Measurements from ENCODE around the gene MYH3.
"Not testable (repeated sequence)": the region's sequence is repeated elsewhere in the genome, so short reads cannot be mapped to it uniquely, and the experiment has no call there.

MYH3 gene

DNA sequence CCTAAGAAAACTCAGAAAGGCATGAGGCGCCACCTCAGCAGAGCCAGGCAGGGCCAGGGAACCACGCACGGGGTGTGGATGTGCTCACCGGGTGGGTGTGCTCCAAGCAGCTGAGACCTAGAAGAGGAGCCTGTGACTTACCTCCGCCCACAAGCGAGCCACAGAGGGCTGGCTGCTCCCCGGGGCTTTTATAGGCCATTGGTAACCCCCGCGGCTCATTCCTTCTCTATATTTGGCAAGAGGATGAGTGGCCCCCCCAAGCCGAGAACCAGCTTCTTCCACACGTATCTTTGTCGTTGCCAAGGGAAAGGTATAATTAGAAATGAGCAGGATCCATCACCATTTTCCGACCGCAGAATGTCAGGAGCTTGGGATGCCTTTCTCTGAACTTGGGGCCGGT is at the start of gene MYH3:
MYH3 (minus strand) TSS at position 162 of the 400 bp plus-strand sequence. CDS start 2,245 bp downstream, outside the sequence.
- H3K4me3 ChIP-seq (ENCODE audit: low read length), result no peak within 1 kb of the TSS
- H3K9me3 ChIP-seq (ENCODE audit: control insufficient read depth, low read length), result no peaks in the 10 kb centered on the region
- H3K9ac ChIP-seq (ENCODE audit: low read length), result no peak within 1 kb of the TSS
- H3K36me3 ChIP-seq (ENCODE audit: control insufficient read depth, insufficient read depth, low read length), result no peaks in the 10 kb centered on the region
- H3K27me3 ChIP-seq (ENCODE audit: control insufficient read depth, insufficient read depth, low read length), result no peaks in the 10 kb centered on the region
- no peaks in the 10 kb centered on the region for H3K4me1 ChIP-seq (ENCODE audit: control insufficient read depth, insufficient read depth, low read length)

DNA sequence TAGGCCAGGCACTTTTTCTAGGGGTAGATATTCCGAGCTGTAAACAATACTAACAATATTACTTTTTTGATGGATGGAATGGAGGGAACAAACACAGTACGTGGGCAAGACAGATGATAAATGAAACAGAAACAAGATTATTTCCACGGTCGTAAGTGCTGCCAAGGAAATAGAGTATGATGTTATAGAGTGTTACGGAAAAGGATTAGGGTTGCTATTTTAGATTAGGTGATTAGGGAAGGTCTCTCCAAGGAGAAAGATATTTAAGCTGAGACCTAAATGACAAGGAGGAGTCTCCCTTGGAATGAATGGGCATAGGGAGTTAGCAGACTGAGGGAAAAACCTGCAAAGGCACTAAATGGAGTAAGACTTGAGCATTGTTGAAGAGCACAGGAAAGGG is 48.6 kb upstream of the MYH3 start:
- peaks cover 8% of the 10 kb centered on the region for H3K36me3 ChIP-seq (ENCODE audit: control insufficient read depth, insufficient read depth, low read length)
- H3K4me1 ChIP-seq (ENCODE audit: control insufficient read depth, insufficient read depth, low read length), result no peaks in the 10 kb centered on the region
- H3K9me3 ChIP-seq (ENCODE audit: control insufficient read depth, low read length), result no peaks in the 10 kb centered on the region
- no peaks in the 10 kb centered on the region for H3K27me3 ChIP-seq (ENCODE audit: control insufficient read depth, insufficient read depth, low read length)
- H3K9ac ChIP-seq (ENCODE audit: low read length), result no peak overlapping the region
- no peak overlapping the region for H3K4me3 ChIP-seq (ENCODE audit: low read length)

DNA sequence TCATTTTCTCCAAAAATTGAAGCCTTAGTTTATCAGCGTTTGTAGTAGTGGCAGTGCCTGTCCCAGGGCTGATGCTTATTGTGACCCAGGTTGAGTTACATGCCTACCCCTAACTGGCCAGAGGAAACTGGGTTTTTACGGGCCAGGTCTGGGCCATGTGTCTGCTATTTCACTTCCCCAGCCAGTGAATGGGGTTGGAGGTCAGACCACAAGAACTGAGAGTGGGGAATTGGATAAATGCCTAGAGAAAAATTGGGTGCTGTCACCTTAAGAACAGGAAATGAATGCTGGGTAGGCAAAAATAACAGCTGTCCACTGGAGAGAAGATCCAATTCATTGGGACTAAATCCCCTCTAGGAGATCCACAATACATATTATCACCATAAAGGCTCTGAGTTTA is 45.5 kb upstream of the MYH3 start:
- no peak overlapping the region for H3K4me3 ChIP-seq (ENCODE audit: low read length)
- H3K36me3 ChIP-seq (ENCODE audit: control insufficient read depth, insufficient read depth, low read length), result peaks cover 5% of the 10 kb centered on the region
- no peak overlapping the region for H3K9ac ChIP-seq (ENCODE audit: low read length)
- H3K27me3 ChIP-seq (ENCODE audit: control insufficient read depth, insufficient read depth, low read length), result no peaks in the 10 kb centered on the region
- no peaks in the 10 kb centered on the region for H3K9me3 ChIP-seq (ENCODE audit: control insufficient read depth, low read length)
- peaks cover 5% of the 10 kb centered on the region for H3K4me1 ChIP-seq (ENCODE audit: control insufficient read depth, insufficient read depth, low read length)

DNA sequence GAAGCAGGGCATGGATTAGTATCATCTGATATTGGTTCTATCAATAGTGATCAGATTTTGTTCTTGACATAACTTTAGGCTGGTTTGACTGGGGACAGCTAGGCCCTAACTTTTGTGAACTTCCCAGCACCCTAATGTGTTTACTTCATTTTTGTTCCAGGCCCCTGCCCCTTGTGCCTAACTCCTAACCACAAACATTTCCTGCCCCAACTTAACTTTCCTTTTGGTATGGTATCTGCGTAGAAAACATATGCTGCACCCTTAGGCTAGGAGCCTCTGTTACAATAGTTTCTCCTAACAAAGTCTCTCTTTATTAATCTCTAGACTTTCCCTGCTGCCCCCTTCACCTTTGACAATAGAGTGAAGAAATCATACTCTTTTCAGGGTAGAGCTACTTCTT is 42.7 kb upstream of the MYH3 start:
- H3K27me3 ChIP-seq (ENCODE audit: control insufficient read depth, insufficient read depth, low read length), result no peaks in the 10 kb centered on the region
- no peaks in the 10 kb centered on the region for H3K9me3 ChIP-seq (ENCODE audit: control insufficient read depth, low read length)
- H3K36me3 ChIP-seq (ENCODE audit: control insufficient read depth, insufficient read depth, low read length), result no peaks in the 10 kb centered on the region
- H3K9ac ChIP-seq (ENCODE audit: low read length), result no peak overlapping the region
- H3K4me1 ChIP-seq (ENCODE audit: control insufficient read depth, insufficient read depth, low read length), result peaks cover 13% of the 10 kb centered on the region
- no peak overlapping the region for H3K4me3 ChIP-seq (ENCODE audit: low read length)

DNA sequence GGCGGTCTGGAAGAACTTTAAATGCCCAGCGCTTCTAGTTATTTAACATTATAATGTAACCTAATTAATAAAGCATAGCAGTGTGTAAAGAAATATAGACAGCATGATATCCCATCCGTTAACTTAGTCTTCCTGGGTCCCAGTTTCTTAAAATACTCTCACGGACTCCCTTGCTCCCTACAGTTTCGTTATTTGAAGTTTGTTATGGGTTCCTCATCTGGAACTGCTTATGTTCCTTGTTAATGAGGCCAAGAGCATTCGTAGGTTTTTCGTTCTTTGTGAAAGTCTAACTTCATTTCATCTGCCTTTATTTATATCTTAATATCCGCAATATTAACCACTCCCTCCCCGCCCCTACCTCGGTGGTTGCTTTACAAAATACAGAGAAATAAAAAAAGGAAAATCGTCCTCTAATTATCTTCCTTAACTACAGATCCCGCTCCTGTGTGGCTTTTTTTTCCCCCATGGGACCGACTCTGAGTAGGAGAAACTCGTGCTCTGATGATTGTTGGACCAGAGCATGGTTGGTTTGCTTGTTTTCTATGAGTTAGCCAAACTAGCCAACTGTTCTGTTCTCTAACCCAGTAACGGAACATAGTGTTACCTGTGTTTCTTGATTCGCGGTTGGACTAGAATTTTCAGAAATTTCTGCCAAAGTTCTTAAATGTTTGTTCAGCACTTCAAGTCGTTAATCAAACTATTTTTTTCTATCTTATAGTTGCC is 41.1 kb upstream of the MYH3 start:
- peaks cover 13% of the 10 kb centered on the region for H3K4me1 ChIP-seq (ENCODE audit: control insufficient read depth, insufficient read depth, low read length)
- H3K36me3 ChIP-seq (ENCODE audit: control insufficient read depth, insufficient read depth, low read length), result no peaks in the 10 kb centered on the region
- H3K27me3 ChIP-seq (ENCODE audit: control insufficient read depth, insufficient read depth, low read length), result no peaks in the 10 kb centered on the region
- peak overlapping the region; percentile 84 for H3K9ac ChIP-seq (ENCODE audit: low read length)
- peak overlapping the region; percentile 72 for H3K4me3 ChIP-seq (ENCODE audit: low read length)
- no peaks in the 10 kb centered on the region for H3K9me3 ChIP-seq (ENCODE audit: control insufficient read depth, low read length)

DNA sequence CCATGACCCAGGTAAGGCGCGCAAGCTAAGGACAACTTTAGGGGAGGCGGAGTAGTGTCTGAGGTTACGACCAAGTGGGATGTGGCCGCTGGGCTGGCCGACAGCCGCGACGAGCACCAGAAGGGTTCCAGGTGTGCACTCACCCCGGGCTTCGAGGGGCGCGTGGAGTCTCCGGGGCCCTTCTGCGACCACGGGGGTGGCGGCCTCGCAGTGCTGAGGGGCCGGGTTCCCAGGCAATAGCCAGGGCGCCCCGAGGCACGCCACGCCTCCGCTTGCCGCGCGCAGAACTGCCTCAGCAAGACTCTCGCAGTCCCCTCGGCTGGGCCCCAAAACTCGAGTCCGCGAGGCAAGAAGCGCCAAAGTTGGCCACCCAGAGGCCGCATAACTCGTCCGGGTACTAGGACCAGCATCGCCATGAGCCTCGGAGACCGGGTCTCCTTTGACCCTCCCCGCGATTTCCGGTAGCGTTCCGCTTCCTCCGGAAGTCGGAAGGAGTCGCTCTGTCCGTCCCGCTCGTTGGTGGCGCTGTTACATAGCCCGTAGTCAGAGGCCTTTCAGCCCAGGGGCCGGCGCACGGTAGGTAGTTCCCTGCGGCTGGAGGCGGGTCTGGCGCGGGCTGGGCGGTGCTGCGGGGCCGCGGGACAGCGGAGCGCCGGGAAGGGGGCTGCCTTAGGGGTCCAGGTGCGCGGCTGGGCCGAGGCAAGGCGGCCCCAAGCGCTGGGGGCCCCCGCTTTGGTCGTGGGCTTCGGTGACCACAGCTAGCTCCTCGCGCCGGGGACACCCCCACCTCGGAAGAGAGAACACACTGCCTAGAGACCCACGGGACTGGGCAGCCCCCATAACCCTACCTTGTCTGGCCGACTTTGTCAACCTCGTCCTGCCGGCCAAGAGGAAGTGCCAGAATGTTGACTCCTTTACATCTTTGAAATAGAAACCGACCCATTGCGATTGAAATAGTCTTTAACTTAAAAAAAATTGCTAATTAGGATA is 40.3 kb upstream of the MYH3 start, which contains the start of the genes ADPRM and SCO1:
ADPRM (plus strand) TSS at position 503 of the 990 bp plus-strand sequence. CDS start 7,333 bp downstream, outside the sequence.
SCO1 (minus strand) TSS at position 442 of the 990 bp plus-strand sequence; CDS start at position 416, 26 bp downstream.
- no peaks in the 10 kb centered on the region for H3K27me3 ChIP-seq (ENCODE audit: control insufficient read depth, insufficient read depth, low read length)
- no peaks in the 10 kb centered on the region for H3K9me3 ChIP-seq (ENCODE audit: control insufficient read depth, low read length)
- H3K4me3 ChIP-seq (ENCODE audit: low read length), result peak within 1 kb of the TSS; percentile 72
- peak within 1 kb of the TSS; percentile 84 for H3K9ac ChIP-seq (ENCODE audit: low read length)
- H3K4me1 ChIP-seq (ENCODE audit: control insufficient read depth, insufficient read depth, low read length), result peaks cover 13% of the 10 kb centered on the region
- H3K36me3 ChIP-seq (ENCODE audit: control insufficient read depth, insufficient read depth, low read length), result no peaks in the 10 kb centered on the region

DNA sequence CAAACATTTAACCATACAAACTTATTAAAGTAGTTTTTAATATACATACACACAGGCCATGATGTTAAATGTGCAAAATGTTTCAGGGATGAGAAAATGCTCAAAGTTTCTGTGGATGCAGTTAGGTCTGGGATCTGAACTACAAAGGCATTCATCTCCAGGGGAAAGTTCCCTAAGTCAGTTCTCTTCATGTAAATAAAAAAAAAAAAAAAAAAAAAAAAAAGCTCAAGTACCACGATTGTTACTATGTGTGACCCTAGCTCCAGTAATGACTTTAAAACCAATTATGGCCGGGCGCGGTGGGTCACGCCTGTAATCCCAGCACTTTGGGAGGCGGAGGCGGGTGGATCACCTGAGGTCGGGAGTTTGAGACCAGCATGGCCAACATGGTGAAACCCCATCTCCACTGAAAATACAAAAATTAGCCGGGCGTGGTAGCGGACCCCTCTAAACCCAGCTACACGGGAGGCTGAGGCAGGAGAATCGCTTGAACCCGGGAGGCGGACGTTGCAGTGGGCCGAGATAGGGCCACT is 38.8 kb upstream of the MYH3 start:
- H3K4me1 ChIP-seq (ENCODE audit: control insufficient read depth, insufficient read depth, low read length), result peaks cover 13% of the 10 kb centered on the region
- not testable (repeated sequence) for H3K4me3 ChIP-seq (ENCODE audit: low read length); H3K9ac ChIP-seq (ENCODE audit: low read length); H3K36me3 ChIP-seq (ENCODE audit: control insufficient read depth, insufficient read depth, low read length); H3K9me3 ChIP-seq (ENCODE audit: control insufficient read depth, low read length); H3K27me3 ChIP-seq (ENCODE audit: control insufficient read depth, insufficient read depth, low read length)

DNA sequence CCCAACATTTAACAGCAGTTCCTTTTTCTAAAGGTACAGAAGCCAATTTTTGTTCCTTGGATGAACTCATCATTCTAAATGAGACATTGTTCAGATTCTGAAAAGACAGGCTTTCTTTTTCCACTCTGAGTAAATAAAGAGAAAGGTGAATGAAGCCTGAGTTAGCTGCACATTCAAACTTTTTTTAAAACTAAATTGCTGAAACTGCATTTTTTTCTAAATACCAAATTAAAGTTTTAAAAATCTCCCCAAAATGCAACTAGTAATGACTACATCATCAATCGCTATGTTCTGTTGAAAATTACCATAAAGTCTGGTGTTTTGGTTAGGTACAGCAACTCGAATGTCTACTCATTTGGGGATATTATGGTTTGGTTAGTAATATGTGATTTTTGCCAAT is 30.4 kb upstream of the MYH3 start:
- Histone ChIP-seq H3K4me1 (ENCODE audit: control insufficient read depth, insufficient read depth, low read length) (no peaks in the 10 kb centered on the region), H3K9me3 (ENCODE audit: control insufficient read depth, low read length) (no peaks in the 10 kb centered on the region), H3K36me3 (ENCODE audit: control insufficient read depth, insufficient read depth, low read length) (no peaks in the 10 kb centered on the region)

DNA sequence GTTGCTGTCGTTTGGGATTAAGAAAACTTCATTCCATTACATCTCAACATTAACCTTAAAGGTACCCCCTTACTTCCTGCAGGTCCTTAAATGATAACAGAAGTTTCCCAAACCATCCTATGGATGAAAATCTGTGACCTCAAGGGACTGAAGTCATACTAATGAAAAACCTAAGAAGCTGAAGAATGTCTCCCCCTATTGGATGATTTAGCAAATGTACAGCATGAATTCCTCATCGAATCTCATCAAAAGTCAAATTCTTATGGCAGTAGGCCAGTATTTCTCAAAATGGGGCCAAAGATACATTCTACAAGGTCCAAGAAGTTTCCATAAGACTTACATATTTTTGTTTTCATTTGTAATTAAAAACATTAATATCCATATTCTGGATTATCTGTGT is 26.7 kb upstream of the MYH3 start:
- Histone ChIP-seq H3K27me3 (ENCODE audit: control insufficient read depth, insufficient read depth, low read length) (no peaks in the 10 kb centered on the region), H3K9me3 (ENCODE audit: control insufficient read depth, low read length) (no peaks in the 10 kb centered on the region), H3K9ac (ENCODE audit: low read length) (no peak overlapping the region), H3K4me3 (ENCODE audit: low read length) (no peak overlapping the region), H3K4me1 (ENCODE audit: control insufficient read depth, insufficient read depth, low read length) (no peaks in the 10 kb centered on the region), H3K36me3 (ENCODE audit: control insufficient read depth, insufficient read depth, low read length) (no peaks in the 10 kb centered on the region)

More for the DNA sequence above, 30.4 kb upstream of the MYH3 start:
- no peak overlapping the region for H3K4me3 ChIP-seq (ENCODE audit: low read length)
- no peaks in the 10 kb centered on the region for H3K27me3 ChIP-seq (ENCODE audit: control insufficient read depth, insufficient read depth, low read length)
- H3K9ac ChIP-seq (ENCODE audit: low read length), result no peak overlapping the region

DNA sequence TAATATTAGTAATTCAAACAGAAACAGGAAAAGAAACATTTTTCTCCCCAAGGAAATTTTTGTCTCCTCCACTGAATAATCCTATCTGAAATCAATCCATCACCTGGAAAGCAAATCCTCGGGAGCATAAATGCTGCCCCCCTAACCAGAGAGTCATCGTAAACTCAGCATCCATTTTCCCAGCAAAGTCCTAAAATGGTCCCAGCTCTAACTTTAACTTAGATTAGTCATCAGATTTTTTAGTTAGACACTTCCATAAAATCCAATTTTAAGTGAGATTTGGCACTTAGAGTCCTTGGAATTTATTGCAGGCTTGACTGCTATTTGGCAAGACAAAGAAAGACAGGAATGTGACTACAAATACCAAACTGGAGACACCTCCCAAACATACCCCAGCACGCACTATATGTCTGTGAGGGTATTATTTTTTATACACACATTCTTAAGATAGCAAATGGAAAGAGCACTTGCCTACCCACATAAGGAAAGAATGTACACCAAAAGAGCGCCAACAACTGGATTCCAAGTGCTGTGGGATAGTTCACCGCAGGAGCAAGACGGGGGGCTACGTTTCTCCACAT is 24.8 kb upstream of the MYH3 start:
- no peak overlapping the region for H3K4me3 ChIP-seq (ENCODE audit: low read length)
- no peak overlapping the region for H3K9ac ChIP-seq (ENCODE audit: low read length)
- no peaks in the 10 kb centered on the region for H3K27me3 ChIP-seq (ENCODE audit: control insufficient read depth, insufficient read depth, low read length)
- H3K36me3 ChIP-seq (ENCODE audit: control insufficient read depth, insufficient read depth, low read length), result no peaks in the 10 kb centered on the region
- H3K4me1 ChIP-seq (ENCODE audit: control insufficient read depth, insufficient read depth, low read length), result no peaks in the 10 kb centered on the region
- no peaks in the 10 kb centered on the region for H3K9me3 ChIP-seq (ENCODE audit: control insufficient read depth, low read length)

DNA sequence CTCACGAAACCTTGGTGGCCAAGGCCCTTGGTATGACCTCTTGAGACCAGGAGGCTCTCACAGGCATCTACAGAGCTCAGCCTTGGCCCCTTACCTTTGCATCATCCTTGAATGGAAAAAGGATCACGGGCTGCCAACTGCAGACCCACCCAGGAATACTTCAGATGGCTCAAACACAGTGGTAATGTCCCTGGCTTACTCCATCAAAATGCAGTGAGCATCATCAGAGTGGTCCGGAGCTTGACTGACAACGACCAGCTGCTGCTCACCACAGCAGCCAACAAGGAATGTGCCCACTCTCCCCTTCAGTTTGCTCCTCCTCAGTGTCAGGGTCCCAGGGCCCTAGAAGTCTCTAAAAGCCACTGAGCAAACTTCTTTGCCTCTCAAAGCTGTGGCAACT is 17.6 kb upstream of the MYH3 start:
- Histone ChIP-seq H3K9ac (ENCODE audit: low read length) (no peak overlapping the region), H3K4me1 (ENCODE audit: control insufficient read depth, insufficient read depth, low read length) (no peaks in the 10 kb centered on the region), H3K27me3 (ENCODE audit: control insufficient read depth, insufficient read depth, low read length) (no peaks in the 10 kb centered on the region), H3K4me3 (ENCODE audit: low read length) (no peak overlapping the region), H3K36me3 (ENCODE audit: control insufficient read depth, insufficient read depth, low read length) (no peaks in the 10 kb centered on the region), H3K9me3 (ENCODE audit: control insufficient read depth, low read length) (no peaks in the 10 kb centered on the region)
